Panc1 (cell line): ENCODE data around the gene USP40. TPM values are rescaled to one million over a fixed set of nuclear protein-coding genes. Genes with fewer than 3 reads are reported as not detected.

Experiments
- ATAC-seq: fragments of 200-7000 bp; cut with Tn5 transposase; 2 replicates; pipeline ENCODE4 v1.9.1; 2020; ENCODE audit warnings: mild to moderate bottlenecking, moderate library complexity
- BruUV-seq: library from RNA; stranded (reverse); fragments of 400-500 nt; replicated peaks from 2 replicates; lab custom pipeline; 2021; lab: Mats Ljungman, UMichigan
- CTCF ChIA-PET: fragments of 300-600 bp; sonication (Branson Sonifier 250); formaldehyde crosslinking; loops from one replicate; lab custom pipeline; 2022; ENCODE audit warnings: antibody characterized with exemption; lab: Charles Lee
- POLR2A ChIA-PET: fragments of 300-600 bp; sonication (Branson Sonifier 250); formaldehyde crosslinking; loops from one replicate; lab custom pipeline; 2022; ENCODE audit warnings: antibody characterized with exemption; lab: Charles Lee
- DNase-seq: peaks from one replicate; pipeline ENCODE4 v3.0.0-alpha.2; 2010; ENCODE audit warnings: low read depth, low spot score
- H3K27ac ChIP-seq: 2 replicates; pipeline ENCODE4 v1.5.1; 2011; ENCODE audit warnings: mild to moderate bottlenecking, low read length, inconsistent platforms
- H3K27me3 ChIP-seq: fragments of 200-500 bp; sonication (Bioruptor generic); 2 replicates; pipeline ENCODE4 v1.6.0; 2014; ENCODE audit warnings: low read length, inconsistent platforms; ENCODE audit not compliant: control insufficient read depth, insufficient read depth
- H3K36me3 ChIP-seq: fragments of 200-500 bp; sonication (Bioruptor generic); 2 replicates; pipeline ENCODE4 v1.5.1; 2014; ENCODE audit warnings: inconsistent platforms, mild to moderate bottlenecking, low read length, moderate library complexity; ENCODE audit not compliant: control insufficient read depth, insufficient read depth
- H3K4me1 ChIP-seq: 2 replicates; pipeline ENCODE4 v1.5.1; 2011; ENCODE audit warnings: inconsistent platforms, mild to moderate bottlenecking, low read length, moderate library complexity; ENCODE audit not compliant: control insufficient read depth, insufficient read depth
- H3K4me3 ChIP-seq, 2 experiments: 2 replicates each; pipeline ENCODE4 v1.5.1; 2011 to 2012; ENCODE audit warnings: low read depth in 2 of 2, low read length in 2 of 2, mild to moderate bottlenecking in 2 of 2, inconsistent platforms in 1 of 2, moderate library complexity in 1 of 2
- H3K9me3 ChIP-seq: fragments of 200-500 bp; sonication (Bioruptor generic); 2 replicates; pipeline ENCODE4 v1.5.1; 2014; ENCODE audit warnings: low read depth, mild to moderate bottlenecking, inconsistent platforms, low read length, moderate library complexity; ENCODE audit not compliant: control insufficient read depth, insufficient read depth
- CTCF ChIP-seq: fragments of 450-650 bp; IDR thresholded peaks from 2 replicates; pipeline ENCODE4 v1.5.1; 2017; ENCODE audit warnings: mild to moderate bottlenecking
- POLR2AphosphoS5 ChIP-seq: IDR thresholded peaks from 2 replicates; pipeline ENCODE4 v1.6.1; 2012; ENCODE audit warnings: mild to moderate bottlenecking, low read depth, low read length, moderate library complexity
- REST ChIP-seq, 2 experiments: IDR thresholded peaks; 2 replicates each; pipeline ENCODE4 v1.6.1; 2011 to 2012; ENCODE audit warnings: low read depth in 2 of 2, control low read depth in 1 of 2, low read length in 1 of 2, mild to moderate bottlenecking in 1 of 2, moderate library complexity in 1 of 2; ENCODE audit not compliant: insufficient read depth in 1 of 2
- SIN3A ChIP-seq: IDR thresholded peaks from 2 replicates; pipeline ENCODE4 v1.6.1; 2012; ENCODE audit warnings: low read depth, mild to moderate bottlenecking, low read length, moderate library complexity, borderline replicate concordance; ENCODE audit not compliant: insufficient read depth
- TCF7L2 ChIP-seq: IDR thresholded peaks from 2 replicates; pipeline ENCODE4 v1.6.1; 2011; ENCODE audit warnings: mild to moderate bottlenecking, low read depth, low read length, inconsistent platforms
- in situ Hi-C: cut with HindIII; loops from 2 replicates; pipeline ENCODE4 v1.10.0; 2016; ENCODE audit warnings: low sequenced_read_pairs, low pct_unique_long_range_greater_than_20kb
- intact Hi-C: fragments of 100-400 bp; cut with micrococcal nuclease; formaldehyde crosslinking; loops from one replicate; pipeline ENCODE4 v1.10.0; 2022; ENCODE audit not compliant: unreplicated experiment
- total RNA-seq: library from RNA; stranded (reverse); gene quantifications from one replicate; pipeline ENCODE4 v1.2.1, GENCODE V29; 2021; ENCODE audit not compliant: unreplicated experiment

USP40 gene
- total RNA-seq, 1 experiment from 2014 or later, result 26.6 TPM

GRCh38 chr2:233603520-233603919 is 36.9 kb upstream of the USP40 start:
- no peak for DNase-seq
- intact Hi-C loops (no loop called here), in situ Hi-C loops (no loop called here)
- peaks cover 4% of the 10 kb centered on the region for H3K27me3 ChIP-seq
- no peaks in the 10 kb centered on the region for H3K4me1 ChIP-seq
- no TSS peak for BruUV-seq
- no peak for ATAC-seq
- H3K9me3 ChIP-seq, result no peaks in the 10 kb centered on the region
- TF ChIP-seq REST (IDR thresholded peaks at IDR 0.05; ENCODE audit: insufficient read depth in 1 of 2, low read depth in 2 of 2, low read length in 1 of 2) (no peak), CTCF (no peak), SIN3A (no peak), POLR2AphosphoS5 (no peak), TCF7L2 (no peak)
- ChIA-PET POLR2A (no interaction called here), CTCF (no interaction called here)
- no peak overlapping the region for H3K4me3 ChIP-seq
- H3K27ac ChIP-seq, result no peak overlapping the region
- no peaks in the 10 kb centered on the region for H3K36me3 ChIP-seq

GRCh38 chr2:233602076-233602475 is 35.5 kb upstream of the USP40 start:
- ATAC-seq, result no peak
- TF ChIP-seq POLR2AphosphoS5 (no peak), TCF7L2 (no peak), REST (IDR thresholded peaks at IDR 0.05; ENCODE audit: insufficient read depth in 1 of 2, low read depth in 2 of 2, low read length in 1 of 2) (no peak), SIN3A (no peak), CTCF (no peak)
- no peak overlapping the region for H3K27ac ChIP-seq
- POLR2A ChIA-PET, result interaction anchor here (0.6 kb wide), 1 partner anchor 614 kb away, joined by 12 read pairs; no protein-coding TSS in a partner anchor
- BruUV-seq, result no TSS peak
- intact Hi-C loops, result no loop called here
- H3K36me3 ChIP-seq, result no peaks in the 10 kb centered on the region
- peaks cover 4% of the 10 kb centered on the region for H3K27me3 ChIP-seq
- H3K4me3 ChIP-seq, result no peak overlapping the region
- CTCF ChIA-PET, result interaction anchor here (0.6 kb wide), 1 partner anchor 854 kb away, joined by 4 read pairs; no protein-coding TSS in a partner anchor
- no peak for DNase-seq
- in situ Hi-C loops, result no loop called here
- H3K4me1 ChIP-seq, result no peaks in the 10 kb centered on the region
- no peaks in the 10 kb centered on the region for H3K9me3 ChIP-seq
